ENCODE results near the gene CNDP2.

The CNDP2 gene

DNA sequence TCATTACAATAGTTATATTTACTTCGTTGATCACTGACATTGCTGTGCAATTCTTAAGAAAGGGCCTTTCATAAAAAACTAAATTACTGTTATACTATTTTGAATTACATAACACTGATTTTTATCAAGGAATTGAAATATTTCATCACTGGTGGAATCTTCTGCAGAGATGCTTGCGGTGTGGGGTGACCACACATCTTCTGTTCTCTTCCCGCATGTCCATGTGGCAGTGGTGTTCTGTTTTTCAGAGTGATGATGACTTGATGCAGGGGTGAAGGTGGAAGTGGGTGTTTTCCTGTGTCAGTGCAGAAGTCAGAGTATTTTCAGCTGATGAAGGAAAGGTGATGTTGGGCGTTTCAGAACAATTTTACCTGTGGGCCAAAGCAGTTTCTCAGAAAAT is 7.0 kb downstream of the CNDP2 start:
- H3K4me3 ChIP-seq (ENCODE audit: control insufficient read depth, low read depth, low read length) = no peak overlapping the region
- DNase-seq (ENCODE audit: low read depth) = no peak
- TF ChIP-seq, protein P1, sequence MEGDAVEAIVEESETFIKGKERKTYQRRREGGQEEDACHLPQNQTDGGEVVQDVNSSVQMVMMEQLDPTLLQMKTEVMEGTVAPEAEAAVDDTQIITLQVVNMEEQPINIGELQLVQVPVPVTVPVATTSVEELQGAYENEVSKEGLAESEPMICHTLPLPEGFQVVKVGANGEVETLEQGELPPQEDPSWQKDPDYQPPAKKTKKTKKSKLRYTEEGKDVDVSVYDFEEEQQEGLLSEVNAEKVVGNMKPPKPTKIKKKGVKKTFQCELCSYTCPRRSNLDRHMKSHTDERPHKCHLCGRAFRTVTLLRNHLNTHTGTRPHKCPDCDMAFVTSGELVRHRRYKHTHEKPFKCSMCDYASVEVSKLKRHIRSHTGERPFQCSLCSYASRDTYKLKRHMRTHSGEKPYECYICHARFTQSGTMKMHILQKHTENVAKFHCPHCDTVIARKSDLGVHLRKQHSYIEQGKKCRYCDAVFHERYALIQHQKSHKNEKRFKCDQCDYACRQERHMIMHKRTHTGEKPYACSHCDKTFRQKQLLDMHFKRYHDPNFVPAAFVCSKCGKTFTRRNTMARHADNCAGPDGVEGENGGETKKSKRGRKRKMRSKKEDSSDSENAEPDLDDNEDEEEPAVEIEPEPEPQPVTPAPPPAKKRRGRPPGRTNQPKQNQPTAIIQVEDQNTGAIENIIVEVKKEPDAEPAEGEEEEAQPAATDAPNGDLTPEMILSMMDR (IDR thresholded peaks at IDR 0.05; ENCODE audit: control insufficient read depth, insufficient read depth, low read depth, low read length, missing control alignments) = no peak

DNA sequence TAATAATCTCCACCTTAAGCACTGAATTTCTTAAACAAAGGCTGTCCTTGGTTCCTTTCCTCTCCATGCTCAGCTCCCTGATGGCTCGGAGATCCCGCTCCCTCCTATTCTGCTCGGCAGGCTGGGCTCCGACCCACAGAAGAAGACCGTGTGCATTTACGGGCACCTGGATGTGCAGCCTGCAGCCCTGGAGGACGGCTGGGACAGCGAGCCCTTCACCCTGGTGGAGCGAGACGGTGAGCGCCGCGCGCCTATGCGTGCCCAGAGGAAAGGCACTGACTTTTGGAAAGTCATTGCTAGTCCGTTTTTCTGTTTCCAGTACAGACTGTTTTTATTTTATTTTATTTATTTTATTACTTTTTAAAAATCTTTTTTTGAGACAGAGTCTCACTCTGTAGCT is 9.6 kb downstream of the CNDP2 start:
- no peak for DNase-seq (ENCODE audit: low read depth)
- TF ChIP-seq, protein P1 (IDR thresholded peaks at IDR 0.05; ENCODE audit: control insufficient read depth, insufficient read depth, low read depth, low read length, missing control alignments) = no peak
- H3K4me3 ChIP-seq (ENCODE audit: control insufficient read depth, low read depth, low read length) = no peak overlapping the region

DNA sequence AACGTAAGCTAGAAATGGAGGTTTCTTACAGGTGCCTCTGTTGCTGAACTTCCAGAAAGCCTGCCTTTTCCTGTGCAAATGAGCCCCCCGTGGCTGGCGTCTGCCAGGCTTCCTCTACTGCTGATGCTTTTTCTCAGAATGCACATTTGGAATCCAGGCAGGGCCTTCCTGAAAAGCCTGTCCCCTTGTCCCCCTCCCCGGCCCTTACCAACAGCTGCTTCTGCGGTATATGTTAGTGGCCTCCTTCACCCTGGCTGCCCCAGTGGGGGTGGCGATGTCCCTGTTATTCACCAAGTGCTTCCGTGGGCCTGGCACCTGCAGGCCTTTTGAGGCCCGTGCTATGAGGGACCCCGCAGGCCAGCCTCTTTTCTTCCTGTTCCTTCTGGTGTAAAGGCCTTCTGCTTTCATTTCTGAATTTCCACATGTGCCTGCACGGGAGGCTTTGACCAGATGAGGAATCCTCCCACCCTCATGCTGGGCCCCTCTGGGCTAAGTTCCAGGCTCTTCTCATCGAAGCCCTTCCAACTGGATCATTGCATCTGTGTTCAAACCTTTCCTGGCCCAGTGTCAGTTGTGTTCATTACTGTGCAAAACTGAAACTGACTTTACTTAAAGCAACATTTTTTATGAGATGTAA is 10.4 kb downstream of the CNDP2 start:
- TF ChIP-seq, protein P1 (IDR thresholded peaks at IDR 0.05; ENCODE audit: control insufficient read depth, insufficient read depth, low read depth, low read length, missing control alignments) = no peak
- no peak for DNase-seq (ENCODE audit: low read depth)
- H3K4me3 ChIP-seq (ENCODE audit: control insufficient read depth, low read depth, low read length) = no peak overlapping the region

- no peak overlapping the region for H3K4me3 ChIP-seq (ENCODE audit: control insufficient read depth, low read depth, low read length)
- no peak for DNase-seq (ENCODE audit: low read depth)
- TF ChIP-seq, protein P1 (IDR thresholded peaks at IDR 0.05; ENCODE audit: control insufficient read depth, insufficient read depth, low read depth, low read length, missing control alignments) = no peak
Measured at GRCh38 chr18:74507097-74507881, 11.1 kb downstream of the CNDP2 start.

DNA sequence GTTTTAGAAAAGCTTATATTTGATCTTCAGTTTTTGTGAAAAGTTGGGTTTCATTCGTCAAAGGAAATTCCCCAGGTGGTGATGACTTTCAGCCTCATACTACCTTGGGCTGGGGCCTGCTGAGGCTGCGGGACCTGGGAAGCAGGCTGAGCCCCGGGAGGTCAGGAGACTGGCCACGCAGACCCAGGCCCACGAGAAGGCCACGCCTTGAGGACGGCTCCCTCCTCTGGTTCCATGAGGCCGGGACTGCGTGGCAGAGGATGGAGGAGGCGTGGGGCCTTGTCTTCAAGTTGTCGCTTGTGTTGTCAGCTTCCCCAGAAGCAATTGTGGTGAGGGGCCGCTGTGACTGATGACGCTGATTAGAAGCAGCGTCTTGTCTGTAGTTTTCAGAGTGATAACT is 11.8 kb downstream of the CNDP2 start:
- TF ChIP-seq, protein P1 (IDR thresholded peaks at IDR 0.05; ENCODE audit: control insufficient read depth, insufficient read depth, low read depth, low read length, missing control alignments) = no peak
- no peak for DNase-seq (ENCODE audit: low read depth)
- H3K4me3 ChIP-seq (ENCODE audit: control insufficient read depth, low read depth, low read length) = no peak overlapping the region

DNA sequence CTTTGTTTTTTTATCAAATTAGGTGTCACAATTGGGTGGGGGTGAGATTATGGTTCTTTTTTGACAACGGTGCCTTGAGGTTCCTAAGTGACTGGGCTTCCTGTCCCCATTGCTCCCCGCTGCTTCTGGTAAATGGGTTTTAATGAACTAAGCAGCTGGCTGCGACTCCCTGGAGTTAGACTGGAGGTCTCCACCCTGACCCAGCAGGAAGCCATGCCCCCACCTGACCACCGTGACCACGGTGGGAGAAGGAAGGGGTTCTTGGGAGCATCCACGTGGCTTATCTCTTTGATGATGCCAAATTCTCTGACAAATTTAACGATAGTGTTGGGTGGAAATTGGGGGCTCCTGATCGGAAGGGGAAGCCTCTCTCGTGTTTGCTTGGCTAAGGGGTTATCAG is 12.2 kb downstream of the CNDP2 start:
- DNase-seq (ENCODE audit: low read depth) = no peak
- TF ChIP-seq, protein P1 (IDR thresholded peaks at IDR 0.05; ENCODE audit: control insufficient read depth, insufficient read depth, low read depth, low read length, missing control alignments) = no peak

More for the DNA sequence above, 12.2 kb downstream of the CNDP2 start:
- no peak overlapping the region for H3K4me3 ChIP-seq (ENCODE audit: control insufficient read depth, low read depth, low read length)

Data from AG09309 (cell line).